Central memory CD8-positive, alpha-beta T cell (primary cell): ENCODE measurements around the gene MANSC1.

ENCODE experiments used
- ATAC-seq: fragments of 150-1000 bp; cut with Tn5 transposase; replicated peaks from 2 replicates; pipeline ENCODE4 v1.10.0; 2022; ENCODE audit warnings: mild to moderate bottlenecking, moderate FRiP score, moderate number of reproducible peaks; ENCODE audit not compliant: poor library complexity, severe bottlenecking; ENCODE audit errors: extremely low read depth
- DNase-seq, 2 donors: peaks; one replicate each; pipeline ENCODE4 v3.0.0; 2021; ENCODE audit warnings: low spot score in 2 of 2
- H3K27ac Mint-ChIP-seq: one replicate; pipeline ENCODE4 v1.8.0; 2022; ENCODE audit warnings: low read depth, mild to moderate bottlenecking, moderate library complexity, mixed read lengths
- H3K27me3 Mint-ChIP-seq: one replicate; pipeline ENCODE4 v1.8.0; 2022; ENCODE audit warnings: mixed read lengths
- H3K36me3 Mint-ChIP-seq: one replicate; pipeline ENCODE4 v1.8.0; 2022; ENCODE audit warnings: mild to moderate bottlenecking, moderate library complexity, mixed read lengths; ENCODE audit not compliant: insufficient read depth
- H3K4me1 Mint-ChIP-seq: one replicate; pipeline ENCODE4 v1.8.0; 2022; ENCODE audit warnings: mixed read lengths
- H3K4me3 Mint-ChIP-seq: one replicate; pipeline ENCODE4 v1.8.0; 2022; ENCODE audit warnings: mild to moderate bottlenecking, moderate library complexity, mixed read lengths
- H3K9me3 Mint-ChIP-seq: one replicate; pipeline ENCODE4 v1.8.0; 2022; ENCODE audit warnings: mixed read lengths

The MANSC1 gene

GRCh38 chr12:12379831-12380730 lies 30.0 kb upstream of the MANSC1 start:
- H3K4me1 Mint-ChIP-seq = peaks cover 73% of the 10 kb centered on the region
- H3K9me3 Mint-ChIP-seq = no peaks in the 10 kb centered on the region

GRCh38 chr12:12378616-12379015 lies 28.6 kb upstream of the MANSC1 start:
- Mint-ChIP-seq H3K9me3 (no peaks in the 10 kb centered on the region), H3K27ac (peak overlapping the region; percentile 95), H3K4me1 (peaks cover 59% of the 10 kb centered on the region), H3K4me3 (no peak overlapping the region), H3K27me3 (no peaks in the 10 kb centered on the region), H3K36me3 (peaks cover 17% of the 10 kb centered on the region)
- ATAC-seq (no peak), DNase-seq (no peak)

More at GRCh38 chr12:12379831-12380730, 30.0 kb upstream of the MANSC1 start:
- peak overlapping the region; percentile 95 for H3K27ac Mint-ChIP-seq
- ATAC-seq = peak; percentile 88
- DNase-seq = peak in 1 of 2 donors; percentile 73
- no peaks in the 10 kb centered on the region for H3K27me3 Mint-ChIP-seq
- H3K4me3 Mint-ChIP-seq = peak overlapping the region; percentile 51
- H3K36me3 Mint-ChIP-seq = peaks cover 22% of the 10 kb centered on the region

- no peak for ATAC-seq
- Mint-ChIP-seq H3K4me3 (no peak overlapping the region), H3K27me3 (no peaks in the 10 kb centered on the region), H3K4me1 (peaks cover 52% of the 10 kb centered on the region), H3K27ac (peak overlapping the region; percentile 95), H3K36me3 (peaks cover 25% of the 10 kb centered on the region), H3K9me3 (no peaks in the 10 kb centered on the region)
- DNase-seq = peak in 1 of 2 donors; percentile 23
These were observed 26.8 kb upstream of the MANSC1 start for GRCh38 chr12:12376646-12377448.

- Mint-ChIP-seq H3K27ac (peak overlapping the region; percentile 33), H3K36me3 (peaks cover 20% of the 10 kb centered on the region)
These were observed 23.1 kb upstream of the MANSC1 start for GRCh38 chr12:12372946-12373722.

GRCh38 chr12:12367482-12367998 lies 17.5 kb upstream of the MANSC1 start:
- peaks cover 45% of the 10 kb centered on the region for H3K4me1 Mint-ChIP-seq
- H3K36me3 Mint-ChIP-seq = peaks cover 10% of the 10 kb centered on the region
- H3K27ac Mint-ChIP-seq = peak overlapping the region; percentile 18

More at GRCh38 chr12:12372946-12373722, 23.1 kb upstream of the MANSC1 start:
- H3K4me1 Mint-ChIP-seq = peaks cover 27% of the 10 kb centered on the region
- no peaks in the 10 kb centered on the region for H3K27me3 Mint-ChIP-seq
- ATAC-seq (no peak), DNase-seq (no peak)
- no peak overlapping the region for H3K4me3 Mint-ChIP-seq
- H3K9me3 Mint-ChIP-seq = no peaks in the 10 kb centered on the region

GRCh38 chr12:12366701-12367481 lies 16.8 kb upstream of the MANSC1 start:
- DNase-seq (no peak), ATAC-seq (no peak)
- Mint-ChIP-seq H3K9me3 (no peaks in the 10 kb centered on the region), H3K27ac (no peak overlapping the region), H3K4me3 (no peak overlapping the region), H3K36me3 (peaks cover 10% of the 10 kb centered on the region), H3K27me3 (no peaks in the 10 kb centered on the region), H3K4me1 (peaks cover 48% of the 10 kb centered on the region)

More at GRCh38 chr12:12367482-12367998, 17.5 kb upstream of the MANSC1 start:
- no peak overlapping the region for H3K4me3 Mint-ChIP-seq
- DNase-seq (no peak), ATAC-seq (no peak)
- no peaks in the 10 kb centered on the region for H3K9me3 Mint-ChIP-seq
- no peaks in the 10 kb centered on the region for H3K27me3 Mint-ChIP-seq

- peaks cover 9% of the 10 kb centered on the region for H3K36me3 Mint-ChIP-seq
- peak overlapping the region; percentile 54 for H3K27ac Mint-ChIP-seq
- peaks cover 57% of the 10 kb centered on the region for H3K4me1 Mint-ChIP-seq
- H3K4me3 Mint-ChIP-seq = peak overlapping the region; percentile 33
- H3K27me3 Mint-ChIP-seq = no peaks in the 10 kb centered on the region
- no peaks in the 10 kb centered on the region for H3K9me3 Mint-ChIP-seq
- DNase-seq (no peak), ATAC-seq (peak; percentile 81)
These were observed 15.9 kb upstream of the MANSC1 start for GRCh38 chr12:12365931-12366431.

GRCh38 chr12:12365446-12365802 lies 15.4 kb upstream of the MANSC1 start:
- ATAC-seq = peak; percentile 41
- peak overlapping the region; percentile 54 for H3K27ac Mint-ChIP-seq
- H3K4me3 Mint-ChIP-seq = no peak overlapping the region

GRCh38 chr12:12364787-12365445 lies 14.9 kb upstream of the MANSC1 start:
- H3K4me3 Mint-ChIP-seq = no peak overlapping the region
- H3K27ac Mint-ChIP-seq = peak overlapping the region; percentile 83
- ATAC-seq = no peak
- peaks cover 57% of the 10 kb centered on the region for H3K4me1 Mint-ChIP-seq
- no peaks in the 10 kb centered on the region for H3K9me3 Mint-ChIP-seq
- no peaks in the 10 kb centered on the region for H3K27me3 Mint-ChIP-seq
- no peak for DNase-seq
- H3K36me3 Mint-ChIP-seq = peaks cover 7% of the 10 kb centered on the region

More at GRCh38 chr12:12365446-12365802, 15.4 kb upstream of the MANSC1 start:
- Mint-ChIP-seq H3K36me3 (peaks cover 9% of the 10 kb centered on the region), H3K4me1 (peaks cover 57% of the 10 kb centered on the region), H3K9me3 (no peaks in the 10 kb centered on the region), H3K27me3 (no peaks in the 10 kb centered on the region)
- no peak for DNase-seq

- ATAC-seq (no peak), DNase-seq (no peak)
- Mint-ChIP-seq H3K9me3 (no peaks in the 10 kb centered on the region), H3K27ac (peak overlapping the region; percentile 95), H3K36me3 (peaks cover 17% of the 10 kb centered on the region), H3K27me3 (no peaks in the 10 kb centered on the region), H3K4me1 (peaks cover 33% of the 10 kb centered on the region), H3K4me3 (peak overlapping the region; percentile 96)
These were observed 8.5 kb upstream of the MANSC1 start for GRCh38 chr12:12358528-12358927.
